OCI-LY7 (cell line): ENCODE results near the gene SMG6. TPM values are rescaled to one million over a fixed set of nuclear protein-coding genes. Genes with fewer than 3 reads are reported as not detected.

Source experiments
- BruUV-seq: library from RNA; stranded (reverse); fragments of 400-500 nt; replicated peaks from 2 replicates; lab custom pipeline; 2021; lab: Mats Ljungman, UMichigan
- CTCF ChIA-PET: fragments of 300-600 bp; sonication (Branson Sonifier 250); formaldehyde crosslinking; loops from one replicate; lab custom pipeline; 2022; ENCODE audit warnings: antibody characterized with exemption; ENCODE audit not compliant: unreplicated experiment; lab: Charles Lee
- POLR2A ChIA-PET: fragments of 300-600 bp; sonication (Branson Sonifier 250); formaldehyde crosslinking; loops from one replicate; lab custom pipeline; 2022; ENCODE audit warnings: antibody characterized with exemption; lab: Charles Lee
- DNase-seq: peaks from one replicate; pipeline ENCODE4 v3.0.0-alpha.2; 2015; ENCODE audit warnings: low spot score
- H2AFZ ChIP-seq: fragments of 200-600 bp; sonication (generic), shearing (Covaris generic); 2 replicates; pipeline ENCODE4 v1.6.1; 2014; ENCODE audit warnings: mild to moderate bottlenecking, antibody characterized with exemption, low read length, moderate library complexity
- H3K27ac ChIP-seq: fragments of 200-600 bp; sonication (generic); 2 replicates; pipeline ENCODE4 v1.5.1; 2014; ENCODE audit warnings: mixed run types, low read depth, mild to moderate bottlenecking, moderate library complexity, low read length, inconsistent platforms; ENCODE audit not compliant: poor library complexity, severe bottlenecking
- H3K36me3 ChIP-seq: fragments of 200-600 bp; sonication (generic); 2 replicates; pipeline ENCODE4 v1.6.1; 2014; ENCODE audit warnings: mild to moderate bottlenecking, antibody characterized with exemption, low read length, moderate library complexity, mixed read lengths; ENCODE audit not compliant: insufficient read depth
- H3K4me1 ChIP-seq: fragments of 200-600 bp; sonication (generic); 2 replicates; pipeline ENCODE4 v1.5.1; 2014; ENCODE audit warnings: mild to moderate bottlenecking, low read length; ENCODE audit not compliant: insufficient read depth, poor library complexity, severe bottlenecking
- H3K4me2 ChIP-seq: fragments of 200-600 bp; sonication (generic); 2 replicates; pipeline ENCODE4 v1.6.1; 2014; ENCODE audit warnings: mild to moderate bottlenecking, low read length
- H3K4me3 ChIP-seq: fragments of 200-600 bp; sonication (generic); 2 replicates; pipeline ENCODE4 v1.5.1; 2014; ENCODE audit warnings: mild to moderate bottlenecking, low read depth, low read length; ENCODE audit not compliant: poor library complexity, severe bottlenecking
- H3K79me2 ChIP-seq: fragments of 200-600 bp; sonication (generic); 2 replicates; pipeline ENCODE4 v1.6.1; 2016; ENCODE audit warnings: low read depth, mild to moderate bottlenecking, low read length, moderate library complexity, mixed read lengths; ENCODE audit not compliant: insufficient read depth
- H3K9me2 ChIP-seq: fragments of 200-600 bp; sonication (generic); 2 replicates; pipeline ENCODE4 v1.6.1; 2016; ENCODE audit warnings: mild to moderate bottlenecking, low read length, mixed read lengths; ENCODE audit not compliant: insufficient read depth
- H3K9me3 ChIP-seq: fragments of 200-600 bp; sonication (generic); 2 replicates; pipeline ENCODE4 v1.6.1; 2014; ENCODE audit warnings: mild to moderate bottlenecking, mixed run types, low read length, mixed read lengths
- H4K20me1 ChIP-seq: fragments of 200-600 bp; sonication (generic); 2 replicates; pipeline ENCODE4 v1.6.1; 2014; ENCODE audit warnings: mild to moderate bottlenecking, antibody characterized with exemption, low read length, moderate library complexity, mixed read lengths; ENCODE audit not compliant: insufficient read depth
- EZH2phosphoT487 ChIP-seq: fragments of 200-600 bp; sonication (generic); IDR thresholded peaks from 2 replicates; pipeline ENCODE4 v1.6.1; 2018; ENCODE audit warnings: low read depth, borderline replicate concordance, mild to moderate bottlenecking, mixed run types, antibody characterized with exemption, low read length, moderate library complexity, mixed read lengths
- intact Hi-C: fragments of 100-400 bp; cut with micrococcal nuclease; formaldehyde crosslinking; loops from one replicate; pipeline ENCODE4 v1.10.0; 2022; ENCODE audit not compliant: unreplicated experiment
- total RNA-seq, 2 experiments: library from RNA; depleted of rRNA in 1 of 2; stranded (reverse); fragments of >200 nt in 1 of 2; shearing (Covaris generic) in 1 of 2; gene quantifications; 2 replicates each; pipeline ENCODE4 v1.2.3, GENCODE V29; 2014 to 2022
- TF ChIP-seq, protein P1 (sequence below): fragments of 200-600 bp; sonication (generic); conservative IDR thresholded peaks from 2 replicates; pipeline ENCODE4 v1.5.1; 2014; ENCODE audit warnings: mild to moderate bottlenecking, antibody characterized with exemption, low read length, moderate library complexity, mixed read lengths

SMG6 gene
- total RNA-seq, 2 experiments from 2014 or later, result 12.5 to 17.8 TPM

DNA sequence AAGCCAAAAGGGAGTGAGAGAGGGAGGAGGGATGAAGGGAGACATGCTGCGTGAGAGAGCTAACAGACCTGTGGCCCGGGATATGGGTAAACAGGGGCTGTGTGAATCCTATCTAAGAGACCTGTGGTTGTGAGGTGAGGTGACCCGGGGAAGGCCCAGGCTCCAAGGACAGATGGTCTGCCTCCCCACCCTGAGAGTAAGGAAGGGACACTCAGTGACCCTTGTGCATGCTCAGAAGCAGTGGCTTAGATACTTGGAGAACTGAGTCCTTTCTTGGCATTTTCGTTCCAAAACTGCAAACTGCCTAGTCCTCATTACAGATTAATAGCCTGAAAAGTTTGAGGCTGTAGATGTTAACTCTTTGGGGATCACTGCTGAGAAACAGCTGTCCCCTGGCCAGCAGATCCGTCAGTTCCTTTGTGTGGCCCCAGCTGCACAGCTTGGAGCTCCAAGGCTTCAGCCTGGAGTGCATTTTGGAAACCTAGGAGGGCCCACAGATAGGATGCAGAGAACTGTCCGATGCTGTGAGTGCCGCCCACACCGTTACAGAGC is 121.6 kb downstream of the SMG6 start:
- no TSS peak for BruUV-seq
- Histone ChIP-seq H3K27ac (no peak overlapping the region), H3K4me2 (no peak overlapping the region), H3K4me1 (no peaks in the 10 kb centered on the region), H3K9me3 (no peaks in the 10 kb centered on the region), H3K36me3 (peaks cover 6% of the 10 kb centered on the region; the same call in 1 of the 2 replicates), H4K20me1 (no peaks in the 10 kb centered on the region), H2AFZ (no peak overlapping the region), H3K79me2 (no peaks in the 10 kb centered on the region), H3K4me3 (no peak overlapping the region), H3K9me2 (no peaks in the 10 kb centered on the region)
- intact Hi-C loops, result no loop called here
- TF ChIP-seq EZH2phosphoT487, result no peak
- TF ChIP-seq, protein P1, sequence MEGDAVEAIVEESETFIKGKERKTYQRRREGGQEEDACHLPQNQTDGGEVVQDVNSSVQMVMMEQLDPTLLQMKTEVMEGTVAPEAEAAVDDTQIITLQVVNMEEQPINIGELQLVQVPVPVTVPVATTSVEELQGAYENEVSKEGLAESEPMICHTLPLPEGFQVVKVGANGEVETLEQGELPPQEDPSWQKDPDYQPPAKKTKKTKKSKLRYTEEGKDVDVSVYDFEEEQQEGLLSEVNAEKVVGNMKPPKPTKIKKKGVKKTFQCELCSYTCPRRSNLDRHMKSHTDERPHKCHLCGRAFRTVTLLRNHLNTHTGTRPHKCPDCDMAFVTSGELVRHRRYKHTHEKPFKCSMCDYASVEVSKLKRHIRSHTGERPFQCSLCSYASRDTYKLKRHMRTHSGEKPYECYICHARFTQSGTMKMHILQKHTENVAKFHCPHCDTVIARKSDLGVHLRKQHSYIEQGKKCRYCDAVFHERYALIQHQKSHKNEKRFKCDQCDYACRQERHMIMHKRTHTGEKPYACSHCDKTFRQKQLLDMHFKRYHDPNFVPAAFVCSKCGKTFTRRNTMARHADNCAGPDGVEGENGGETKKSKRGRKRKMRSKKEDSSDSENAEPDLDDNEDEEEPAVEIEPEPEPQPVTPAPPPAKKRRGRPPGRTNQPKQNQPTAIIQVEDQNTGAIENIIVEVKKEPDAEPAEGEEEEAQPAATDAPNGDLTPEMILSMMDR, result no peak
- no peak for DNase-seq
- ChIA-PET CTCF (no interaction called here), POLR2A (interaction anchor here (0.7 kb wide), 1 partner anchor 63 kb away, joined by 3 read pairs; no protein-coding TSS in a partner anchor)

DNA sequence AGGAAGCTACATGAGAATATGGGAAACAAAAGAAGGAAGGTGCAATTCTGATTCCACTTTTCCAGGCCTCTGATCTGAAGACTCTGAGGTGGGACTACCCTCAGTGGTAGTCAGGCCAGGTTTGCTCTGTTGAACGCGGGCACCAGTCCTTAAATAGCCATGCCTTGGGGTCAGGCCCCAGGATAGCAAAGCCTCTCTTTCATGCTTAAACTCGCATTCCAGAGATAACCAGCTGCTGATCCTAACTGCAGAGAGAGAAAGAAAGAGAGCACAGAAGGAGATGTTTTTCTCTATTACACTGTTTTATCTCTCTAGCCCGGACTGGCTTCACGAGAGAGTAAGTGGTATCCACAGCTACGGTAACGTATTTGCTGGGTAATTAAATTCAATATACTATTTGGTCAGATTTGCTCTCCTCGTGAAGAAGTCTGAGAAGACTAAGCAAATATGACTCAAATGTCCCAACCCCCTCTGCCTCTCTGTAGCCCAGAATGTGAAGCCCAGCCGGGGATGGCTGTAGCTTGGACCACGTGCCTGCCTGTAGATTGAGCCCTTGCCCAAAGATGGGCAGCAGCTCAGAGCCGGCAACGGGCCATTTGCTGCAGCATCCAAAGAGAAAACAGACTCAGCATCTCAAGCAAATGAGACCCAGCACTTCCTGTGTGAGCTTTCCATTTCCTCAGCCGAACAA is 122.2 kb downstream of the SMG6 start:
- H3K9me2 ChIP-seq, result no peaks in the 10 kb centered on the region
- intact Hi-C loops, result no loop called here
- ChIA-PET POLR2A (no interaction called here), CTCF (no interaction called here)
- H3K4me2 ChIP-seq, result no peak overlapping the region
- TF ChIP-seq EZH2phosphoT487, result no peak
- TF ChIP-seq, protein P1, result no peak
- H3K4me1 ChIP-seq, result no peaks in the 10 kb centered on the region
- H2AFZ ChIP-seq, result no peak overlapping the region
- peaks cover 4% of the 10 kb centered on the region; the same call in 1 of the 2 replicates for H3K36me3 ChIP-seq
- BruUV-seq, result no TSS peak
- no peak for DNase-seq
- H3K27ac ChIP-seq, result no peak overlapping the region
- H3K9me3 ChIP-seq, result no peaks in the 10 kb centered on the region
- H4K20me1 ChIP-seq, result no peaks in the 10 kb centered on the region
- no peaks in the 10 kb centered on the region for H3K79me2 ChIP-seq
- H3K4me3 ChIP-seq, result no peak overlapping the region

DNA sequence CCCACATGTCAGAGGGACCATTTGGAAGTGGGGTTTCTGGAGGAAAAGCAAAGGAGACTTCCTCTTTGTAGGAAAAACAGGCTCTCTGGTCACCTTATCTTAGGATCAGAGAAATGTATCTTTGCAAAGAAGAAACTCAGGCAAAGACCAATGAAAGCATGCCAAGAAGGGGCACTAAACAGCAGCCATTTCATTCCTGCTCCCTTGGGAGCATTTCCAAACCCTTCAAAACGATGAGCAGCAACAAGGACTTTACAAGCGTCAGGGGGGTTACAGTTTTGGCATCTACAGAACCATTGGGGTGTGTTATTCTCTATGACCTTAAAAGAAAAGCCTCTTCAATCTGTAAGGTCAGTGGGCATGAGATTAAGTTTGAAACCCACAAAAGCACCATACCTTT is 122.8 kb downstream of the SMG6 start:
- Histone ChIP-seq H3K36me3 (no peaks in the 10 kb centered on the region; the same call in 1 of the 2 replicates), H3K4me1 (no peaks in the 10 kb centered on the region), H3K4me3 (no peak overlapping the region), H3K4me2 (no peak overlapping the region), H3K27ac (no peak overlapping the region), H3K9me3 (no peaks in the 10 kb centered on the region), H2AFZ (no peak overlapping the region), H4K20me1 (no peaks in the 10 kb centered on the region), H3K9me2 (no peaks in the 10 kb centered on the region), H3K79me2 (no peaks in the 10 kb centered on the region)
- DNase-seq, result no peak
- intact Hi-C loops, result no loop called here
- TF ChIP-seq EZH2phosphoT487, result no peak
- TF ChIP-seq, protein P1, result no peak
- ChIA-PET POLR2A (no interaction called here), CTCF (no interaction called here)
- no TSS peak for BruUV-seq
